ENCODE measurements around the gene CNRIP1.

Gene CNRIP1, protein sequence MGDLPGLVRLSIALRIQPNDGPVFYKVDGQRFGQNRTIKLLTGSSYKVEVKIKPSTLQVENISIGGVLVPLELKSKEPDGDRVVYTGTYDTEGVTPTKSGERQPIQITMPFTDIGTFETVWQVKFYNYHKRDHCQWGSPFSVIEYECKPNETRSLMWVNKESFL

DNA sequence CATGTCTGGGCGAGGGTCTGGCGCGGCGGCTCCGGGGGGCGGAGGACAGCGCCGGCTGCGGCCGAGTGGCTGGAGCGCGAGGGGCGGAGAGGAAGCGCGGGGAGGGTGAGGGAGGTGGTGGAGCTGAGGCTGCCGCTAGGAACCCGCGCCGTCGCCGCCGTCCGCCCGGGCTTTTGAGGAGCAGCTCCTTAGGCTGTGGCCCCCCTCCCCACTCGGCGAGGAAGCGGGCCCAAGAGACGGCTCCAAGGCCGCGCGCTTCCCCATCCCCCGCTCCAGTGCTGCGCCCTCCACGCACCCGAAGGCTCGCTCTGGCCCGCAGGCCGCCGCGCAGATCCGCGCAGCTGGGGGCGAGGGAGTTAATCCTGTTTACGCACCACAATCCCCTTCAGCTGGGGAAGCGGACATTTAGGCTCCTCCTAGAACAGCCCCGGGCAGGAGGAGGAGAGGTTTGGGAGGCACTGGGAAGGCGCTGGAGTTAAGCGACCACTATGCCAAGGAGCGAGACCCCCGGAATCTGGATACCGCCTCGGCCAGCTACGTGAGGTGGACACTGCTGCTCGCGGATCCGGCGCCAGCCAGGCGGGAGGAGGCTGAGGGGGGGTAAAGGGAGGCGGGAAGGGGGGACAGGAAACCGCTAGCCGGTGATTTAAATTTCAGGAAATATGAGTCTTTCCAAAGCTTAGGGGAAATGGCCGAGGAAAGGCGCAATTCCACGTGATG, at the start of gene CNRIP1:
Gene CNRIP1, minus strand, starts transcription at position 552 of the 720 bp plus-strand sequence. Its CDS starts 549 bp downstream, at position 3.
- no peaks in the 10 kb centered on the region for H3K9me3 Mint-ChIP-seq
- peak within 1 kb of the TSS; percentile 35 for H3K4me3 Mint-ChIP-seq
- no peak for DNase-seq
- no peak within 1 kb of the TSS for H3K27ac Mint-ChIP-seq
- H3K4me1 Mint-ChIP-seq, result peaks cover 5% of the 10 kb centered on the region
- no peaks in the 10 kb centered on the region for H3K36me3 Mint-ChIP-seq
- peaks cover 51% of the 10 kb centered on the region for H3K27me3 Mint-ChIP-seq
- CTCF ChIA-PET, result no interaction called here

DNA sequence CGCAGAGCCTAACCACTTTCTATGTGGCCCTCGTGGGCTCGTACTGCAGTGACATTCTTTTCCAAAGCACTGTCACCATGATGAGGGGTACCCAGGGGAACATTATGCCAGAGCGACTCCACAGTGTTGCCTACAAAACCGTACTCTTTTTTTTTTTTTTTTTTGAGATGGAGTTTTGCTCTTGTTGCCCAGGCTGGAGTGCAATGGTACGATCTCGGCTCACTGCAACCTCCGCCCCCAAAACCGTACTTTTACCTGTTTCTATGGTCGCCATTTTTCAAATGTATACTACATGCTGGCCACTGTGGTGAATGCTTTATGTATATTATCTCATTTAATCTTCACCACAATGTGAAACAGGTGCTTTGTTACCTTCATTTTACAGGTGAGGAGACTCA, 49.6 kb upstream of the CNRIP1 start:
- Mint-ChIP-seq H3K27me3 (peaks cover 31% of the 10 kb centered on the region), H3K27ac (no peak overlapping the region), H3K4me3 (no peak overlapping the region), H3K9me3 (no peaks in the 10 kb centered on the region), H3K36me3 (no peaks in the 10 kb centered on the region), H3K4me1 (peaks cover 13% of the 10 kb centered on the region)
- no peak for DNase-seq
- CTCF ChIA-PET, result interaction anchor here (1.5 kb wide), 1 partner anchor 9 kb away, joined by 3 read pairs; no protein-coding TSS in a partner anchor

DNA sequence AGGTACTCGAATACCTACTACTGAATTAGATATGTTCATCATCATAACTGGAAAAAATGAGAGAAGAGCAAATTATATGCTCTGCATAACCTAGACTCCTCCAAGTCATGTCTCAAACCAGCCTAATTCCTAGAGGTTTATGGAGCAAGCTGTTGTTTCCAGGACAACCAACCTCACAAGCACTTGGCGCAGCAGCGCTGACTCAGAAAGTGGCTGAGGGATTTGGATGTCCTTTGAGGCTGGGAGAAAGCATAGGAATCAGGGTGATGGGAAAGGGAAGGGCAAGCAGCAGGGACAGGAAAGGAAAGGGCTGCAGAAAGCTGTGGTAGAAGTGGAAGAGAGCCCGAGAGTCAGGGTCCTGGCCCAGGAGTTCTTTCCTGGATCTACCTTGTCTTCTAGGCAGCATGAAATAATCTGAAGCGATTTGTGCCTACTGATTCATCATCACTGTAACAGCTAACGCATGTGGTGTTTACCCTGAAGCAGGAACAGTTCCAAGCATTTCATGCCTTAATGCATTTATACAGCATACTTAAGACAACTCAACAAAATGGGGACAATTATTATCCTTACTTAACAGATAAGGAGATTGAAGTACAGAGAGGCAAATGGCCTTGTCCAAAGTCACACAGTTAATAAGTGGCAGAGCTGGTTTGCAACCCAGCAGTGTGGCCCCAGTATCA, 49.0 kb upstream of the CNRIP1 start:
- no peaks in the 10 kb centered on the region for H3K9me3 Mint-ChIP-seq
- H3K36me3 Mint-ChIP-seq, result no peaks in the 10 kb centered on the region
- no peak overlapping the region for H3K27ac Mint-ChIP-seq
- H3K4me1 Mint-ChIP-seq, result peaks cover 13% of the 10 kb centered on the region
- DNase-seq, result no peak
- no peak overlapping the region for H3K4me3 Mint-ChIP-seq
- CTCF ChIA-PET, result interaction anchor here (1.5 kb wide), 2 partner anchors 8 to 72 kb away, joined by 3 to 5 read pairs; no protein-coding TSS in a partner anchor
- H3K27me3 Mint-ChIP-seq, result peaks cover 34% of the 10 kb centered on the region

DNA sequence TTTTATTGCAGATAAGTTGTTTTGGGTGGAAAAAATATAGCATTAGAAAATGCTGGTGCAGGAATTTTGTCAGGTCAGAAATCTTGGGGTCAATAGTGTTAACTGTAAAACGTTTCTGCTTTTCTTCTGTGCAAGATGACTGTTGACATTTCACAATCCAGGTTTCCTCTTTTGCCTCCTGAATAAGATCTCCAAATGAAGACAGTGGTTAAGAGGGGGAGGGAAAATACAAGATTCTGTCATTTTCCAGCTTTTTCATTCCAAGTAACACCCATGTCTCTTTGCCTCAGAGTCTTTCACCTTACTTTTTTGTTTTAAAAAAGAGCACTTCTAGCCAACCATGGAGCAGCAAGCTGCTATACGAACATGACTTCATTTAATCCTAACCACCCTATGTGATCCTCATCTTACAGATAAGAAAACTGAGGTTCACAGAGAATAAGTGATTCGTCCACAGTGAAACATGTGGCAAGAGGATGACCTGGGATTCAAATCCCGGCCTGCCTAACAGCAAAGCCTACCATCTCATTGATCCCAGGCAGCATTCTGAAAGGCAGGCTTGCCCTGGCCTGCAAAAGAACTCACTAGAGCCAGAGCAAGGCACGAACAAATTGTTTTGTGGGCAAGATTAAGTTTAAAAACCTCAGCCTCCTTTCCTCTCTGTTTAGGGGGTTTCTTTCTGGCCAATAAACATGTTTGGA, 48.4 kb upstream of the CNRIP1 start:
- Mint-ChIP-seq H3K4me3 (no peak overlapping the region), H3K4me1 (peaks cover 15% of the 10 kb centered on the region), H3K27me3 (peaks cover 34% of the 10 kb centered on the region), H3K27ac (no peak overlapping the region), H3K9me3 (no peaks in the 10 kb centered on the region), H3K36me3 (no peaks in the 10 kb centered on the region)
- CTCF ChIA-PET, result interaction anchor here (1.5 kb wide), 2 partner anchors 8 to 73 kb away, joined by 3 to 5 read pairs; no protein-coding TSS in a partner anchor
- no peak for DNase-seq

DNA sequence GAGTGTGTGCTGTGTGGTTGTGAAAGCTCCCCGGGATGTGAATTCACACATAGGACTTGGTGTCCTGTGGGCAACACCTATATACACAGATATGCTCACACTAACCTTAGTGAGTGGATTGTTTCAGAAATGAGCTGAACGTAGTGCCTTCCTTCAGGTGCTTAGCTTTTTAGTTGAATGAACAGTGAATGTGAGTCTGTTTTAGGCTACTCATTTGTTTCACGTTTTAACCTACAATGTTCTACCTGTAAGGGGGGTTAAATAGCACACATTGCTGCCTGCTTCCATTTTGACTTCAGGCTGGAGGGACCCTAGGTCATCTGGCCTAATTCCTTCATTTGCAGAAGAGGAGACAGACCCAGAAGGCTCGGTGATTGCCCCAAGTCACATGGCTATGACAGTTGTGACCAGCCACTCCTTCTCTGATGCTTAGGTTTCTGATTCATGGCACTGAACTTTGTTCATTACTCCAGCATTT, 46.4 kb upstream of the CNRIP1 start:
- Mint-ChIP-seq H3K4me3 (no peak overlapping the region), H3K4me1 (peaks cover 11% of the 10 kb centered on the region), H3K36me3 (no peaks in the 10 kb centered on the region), H3K27me3 (peaks cover 33% of the 10 kb centered on the region), H3K27ac (no peak overlapping the region), H3K9me3 (no peaks in the 10 kb centered on the region)
- no peak for DNase-seq
- CTCF ChIA-PET, result no interaction called here

DNA sequence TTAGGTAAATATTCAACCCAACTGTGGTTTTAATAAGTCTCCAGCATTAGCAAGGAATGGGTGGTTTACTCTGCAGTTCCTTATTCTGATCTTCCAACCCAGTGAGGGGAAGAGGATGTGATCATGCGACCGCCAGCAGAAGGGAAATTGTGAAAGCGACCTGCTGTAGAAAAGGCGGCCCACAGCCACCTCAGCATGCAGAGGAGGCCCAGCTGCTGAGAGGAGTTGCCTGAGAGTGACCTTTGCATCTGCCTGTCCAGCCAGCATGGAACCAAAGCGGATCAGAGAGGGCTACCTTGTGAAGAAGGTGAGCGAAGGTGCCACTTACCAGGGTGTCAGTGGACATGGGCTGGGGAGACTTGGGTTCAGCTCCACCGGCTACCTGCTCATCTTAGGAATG, 45.3 kb upstream of the CNRIP1 start, which contains the start of gene PLEK:
Gene PLEK, plus strand, starts transcription at position 196 of the 400 bp plus-strand sequence. Its CDS starts 70 bp downstream, at position 266.
- H3K27me3 Mint-ChIP-seq, result peaks cover 30% of the 10 kb centered on the region
- CTCF ChIA-PET, result no interaction called here
- peak within 1 kb of the TSS; percentile 19 for H3K4me3 Mint-ChIP-seq
- no peaks in the 10 kb centered on the region for H3K9me3 Mint-ChIP-seq
- H3K4me1 Mint-ChIP-seq, result peaks cover 9% of the 10 kb centered on the region
- H3K36me3 Mint-ChIP-seq, result no peaks in the 10 kb centered on the region
- no peak within 1 kb of the TSS for H3K27ac Mint-ChIP-seq
- no peak for DNase-seq

DNA sequence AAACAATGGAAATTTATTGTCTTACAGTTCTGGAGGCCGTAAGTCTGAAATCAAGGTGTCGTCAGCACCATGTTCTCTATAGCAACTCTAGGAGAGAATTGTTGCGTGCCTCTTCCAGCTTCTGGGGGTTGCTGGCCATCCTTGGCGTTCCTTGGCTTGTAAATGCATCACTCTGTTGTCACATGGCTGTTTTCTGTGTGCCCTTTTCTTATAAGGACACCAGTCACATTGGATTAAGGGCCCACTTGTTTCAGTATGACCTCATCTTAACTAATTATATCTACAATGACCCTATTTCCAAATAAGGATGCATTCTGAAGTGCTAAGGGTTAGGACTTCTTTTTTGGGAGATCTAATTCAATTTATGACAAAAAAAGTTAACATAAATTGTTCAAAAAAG, 44.0 kb upstream of the CNRIP1 start:
- H3K27ac Mint-ChIP-seq, result no peak overlapping the region
- H3K36me3 Mint-ChIP-seq, result no peaks in the 10 kb centered on the region
- DNase-seq, result no peak
- CTCF ChIA-PET, result interaction anchor here (0.6 kb wide), 1 partner anchor 77 kb away, joined by 3 read pairs; no protein-coding TSS in a partner anchor
- peaks cover 27% of the 10 kb centered on the region for H3K27me3 Mint-ChIP-seq
- no peak overlapping the region for H3K4me3 Mint-ChIP-seq
- H3K9me3 Mint-ChIP-seq, result no peaks in the 10 kb centered on the region
- H3K4me1 Mint-ChIP-seq, result peaks cover 9% of the 10 kb centered on the region

DNA sequence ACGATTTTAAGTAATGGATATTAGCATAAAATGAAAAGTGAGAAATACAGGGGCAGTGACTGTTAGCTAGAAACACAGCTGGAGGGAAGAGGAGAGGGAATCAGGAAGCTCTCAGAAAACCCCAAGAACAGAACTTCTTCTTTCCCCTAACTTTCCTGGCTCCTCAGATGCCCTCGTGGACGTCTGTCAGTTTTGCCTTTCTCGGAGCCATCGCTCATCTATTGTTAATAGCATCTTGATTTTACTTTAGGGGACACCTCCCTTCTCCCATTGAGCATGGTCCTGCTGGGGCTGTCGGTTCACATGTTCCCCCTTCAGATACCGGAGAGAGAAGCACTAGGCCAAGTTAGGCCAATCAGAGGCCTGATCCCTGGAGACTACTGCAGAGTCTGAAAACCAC, 43.0 kb upstream of the CNRIP1 start:
- Mint-ChIP-seq H3K9me3 (no peaks in the 10 kb centered on the region), H3K27ac (no peak overlapping the region), H3K36me3 (no peaks in the 10 kb centered on the region), H3K27me3 (peaks cover 18% of the 10 kb centered on the region), H3K4me3 (no peak overlapping the region), H3K4me1 (peaks cover 9% of the 10 kb centered on the region)
- CTCF ChIA-PET, result interaction anchor here (0.7 to 1.7 kb wide), 3 partner anchors 66 to 565 kb away, joined by 3 to 6 read pairs (median 3); no protein-coding TSS in a partner anchor
- DNase-seq, result no peak

DNA sequence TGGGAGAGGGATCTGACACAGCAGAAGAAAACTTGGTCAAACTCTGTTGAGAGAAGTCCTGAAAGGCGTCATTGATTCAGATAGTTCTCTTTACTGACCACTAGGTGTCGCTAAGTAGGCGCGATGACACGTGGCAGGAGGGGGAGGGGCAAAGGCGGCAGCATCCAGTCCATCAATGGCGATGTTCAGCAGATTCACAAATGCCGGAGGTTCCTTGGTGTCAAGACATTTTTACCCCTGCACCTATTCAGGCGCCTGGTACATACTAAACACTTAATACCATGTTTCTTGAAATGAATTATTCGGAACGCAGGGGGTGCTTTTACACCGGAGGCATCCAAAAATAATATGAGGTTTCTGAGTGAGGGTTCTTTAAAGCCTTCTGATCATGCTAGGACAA, 42.3 kb upstream of the CNRIP1 start:
- CTCF ChIA-PET, result interaction anchor here (0.9 to 1.7 kb wide), 2 partner anchors 67 to 565 kb away, joined by 3 to 6 read pairs; no protein-coding TSS in a partner anchor
- Mint-ChIP-seq H3K27ac (peak overlapping the region; percentile 0), H3K4me3 (no peak overlapping the region), H3K36me3 (no peaks in the 10 kb centered on the region), H3K27me3 (peaks cover 18% of the 10 kb centered on the region), H3K9me3 (no peaks in the 10 kb centered on the region), H3K4me1 (peaks cover 9% of the 10 kb centered on the region)
- DNase-seq, result peak; percentile 83

DNA sequence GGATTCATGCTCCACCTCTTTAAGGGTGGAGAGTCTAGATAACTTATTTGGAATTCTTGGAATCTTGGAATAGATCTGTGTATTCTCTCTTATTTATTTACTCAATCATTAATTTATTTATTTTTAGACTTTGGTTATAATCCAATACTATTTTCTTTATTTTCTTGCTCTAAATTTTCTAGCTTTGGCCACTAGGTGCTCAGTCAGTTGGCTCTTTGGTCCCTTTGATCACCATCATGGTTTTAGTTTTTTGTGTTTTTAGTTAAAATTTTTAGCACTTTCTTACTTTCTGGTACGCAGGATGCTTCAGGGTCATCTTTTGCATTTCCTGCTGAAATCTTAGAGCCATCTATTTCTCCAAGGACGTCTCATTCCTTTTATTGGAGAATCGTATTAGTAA, 40.1 kb upstream of the CNRIP1 start:
- Mint-ChIP-seq H3K4me3 (no peak overlapping the region), H3K9me3 (no peaks in the 10 kb centered on the region), H3K27me3 (peaks cover 14% of the 10 kb centered on the region), H3K4me1 (peaks cover 9% of the 10 kb centered on the region), H3K27ac (no peak overlapping the region), H3K36me3 (no peaks in the 10 kb centered on the region)
- CTCF ChIA-PET, result interaction anchor here (0.9 to 3.1 kb wide), 4 partner anchors 9 to 236 kb away, joined by 3 to 49 read pairs (median 3); no protein-coding TSS in a partner anchor
- DNase-seq, result no peak

DNA sequence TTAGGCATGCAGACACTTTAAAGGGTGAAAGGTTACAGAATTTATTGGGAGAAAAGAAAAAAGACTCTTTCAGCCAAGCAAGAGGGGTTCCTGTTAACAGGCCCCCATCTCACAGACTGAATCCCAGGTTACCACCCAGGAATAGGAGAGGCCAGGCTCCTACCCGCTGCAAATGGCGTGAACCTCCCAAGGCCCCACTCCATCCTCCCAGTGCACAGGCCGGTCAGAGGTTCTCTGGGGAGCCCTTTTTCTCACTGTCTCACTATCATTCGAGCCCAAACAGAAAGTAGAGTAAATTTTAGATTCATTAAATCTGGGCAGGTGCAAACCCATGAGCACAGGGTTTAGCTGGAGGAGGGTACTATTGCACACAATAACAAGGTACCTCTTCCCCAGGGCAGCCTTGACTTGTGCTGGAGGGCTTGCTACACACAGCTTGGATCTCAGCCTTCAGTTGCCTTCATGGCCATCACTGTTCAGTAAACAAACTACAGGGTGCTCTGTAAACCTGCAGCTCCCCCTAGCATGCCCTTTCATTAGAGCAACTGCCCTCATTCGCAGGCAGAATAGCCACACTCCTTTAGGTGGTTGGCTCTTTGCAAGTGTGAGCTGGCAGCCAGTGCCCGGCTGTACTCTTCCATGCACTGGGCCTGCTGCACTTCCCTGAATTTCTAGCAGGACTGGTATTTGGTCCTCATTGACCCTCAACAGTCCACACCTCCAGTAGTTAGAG, 38.0 kb upstream of the CNRIP1 start:
- H3K9me3 Mint-ChIP-seq, result no peaks in the 10 kb centered on the region
- H3K4me1 Mint-ChIP-seq, result peaks cover 6% of the 10 kb centered on the region
- no peaks in the 10 kb centered on the region for H3K36me3 Mint-ChIP-seq
- H3K27ac Mint-ChIP-seq, result no peak overlapping the region
- DNase-seq, result no peak
- CTCF ChIA-PET, result interaction anchor here (0.6 to 3.5 kb wide), 5 partner anchors 54 to 236 kb away, joined by 3 to 24 read pairs (median 3); no protein-coding TSS in a partner anchor
- peaks cover 7% of the 10 kb centered on the region for H3K27me3 Mint-ChIP-seq
- H3K4me3 Mint-ChIP-seq, result no peak overlapping the region

DNA sequence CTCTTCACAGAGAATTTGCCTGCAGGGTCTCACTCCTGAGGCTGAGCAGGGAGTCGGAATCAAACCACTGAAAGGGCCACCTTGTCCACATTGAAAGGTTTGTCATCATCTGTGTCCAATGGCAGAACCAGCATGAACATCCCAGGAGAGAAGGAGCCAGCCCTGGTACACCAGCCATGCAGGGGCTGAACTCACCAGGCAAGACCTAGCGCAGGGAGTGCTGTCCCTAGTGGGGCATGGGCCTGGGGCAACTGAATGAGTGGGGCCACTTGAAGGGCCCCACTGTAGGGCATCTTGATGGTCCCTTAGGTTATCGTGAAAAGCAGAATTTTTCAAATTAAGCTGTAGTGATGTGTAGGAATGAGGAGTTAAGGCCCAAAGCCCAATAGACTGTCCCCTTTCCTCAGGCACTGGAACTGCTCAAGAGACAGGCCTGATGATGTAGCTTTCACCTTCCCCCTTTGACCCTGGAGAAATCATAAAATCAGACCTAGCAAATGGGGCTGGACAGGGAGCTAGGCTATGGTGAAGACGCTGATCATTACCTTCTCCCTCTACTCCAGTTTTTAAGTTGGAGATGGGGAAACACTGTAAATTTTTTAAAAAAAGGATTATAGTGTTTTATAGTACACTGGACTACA, 37.0 kb upstream of the CNRIP1 start:
- H3K4me3 Mint-ChIP-seq, result no peak overlapping the region
- no peaks in the 10 kb centered on the region for H3K9me3 Mint-ChIP-seq
- DNase-seq, result no peak
- H3K27ac Mint-ChIP-seq, result no peak overlapping the region
- CTCF ChIA-PET, result interaction anchor here (1.0 to 3.5 kb wide), 2 partner anchors 75 to 85 kb away, joined by 3 to 24 read pairs; no protein-coding TSS in a partner anchor
- peaks cover 7% of the 10 kb centered on the region for H3K27me3 Mint-ChIP-seq
- H3K4me1 Mint-ChIP-seq, result no peaks in the 10 kb centered on the region
- no peaks in the 10 kb centered on the region for H3K36me3 Mint-ChIP-seq

All from activated naive CD4-positive, alpha-beta T cell treated with anti-CD3 and anti-CD28 coated beads, Interleukin-2, amount 10 ng/mL, durations not matched to agents 7 days and 5 days (primary cell).